Loucy (cell line): Measurements from ENCODE around the gene CREBBP.

ENCODE experiments used
- H2AFZ ChIP-seq: fragments of 200-600 bp; sonication (generic); 2 replicates; pipeline ENCODE4 v1.6.0; 2016; ENCODE audit warnings: antibody characterized with exemption, mild to moderate bottlenecking, low read length, moderate library complexity
- H3F3A ChIP-seq: fragments of 200-600 bp; 2 replicates; pipeline ENCODE4 v1.6.0; 2016; ENCODE audit warnings: antibody characterized with exemption, low read depth, mild to moderate bottlenecking
- H3K27me3 ChIP-seq: fragments of 200-600 bp; sonication (generic); 2 replicates; pipeline ENCODE4 v1.6.1; 2014; ENCODE audit warnings: low read length, mild to moderate bottlenecking; ENCODE audit not compliant: insufficient read depth, poor library complexity, severe bottlenecking
- H3K36me3 ChIP-seq: fragments of 200-600 bp; sonication (generic); 2 replicates; pipeline ENCODE4 v1.6.1; 2016; ENCODE audit warnings: low read length; ENCODE audit not compliant: insufficient read depth
- H3K4me1 ChIP-seq: fragments of 200-600 bp; sonication (generic); 2 replicates; pipeline ENCODE4 v1.5.1; 2014; ENCODE audit warnings: low read length, mild to moderate bottlenecking; ENCODE audit not compliant: insufficient read depth, poor library complexity, severe bottlenecking
- H3K4me2 ChIP-seq: fragments of 200-600 bp; sonication (generic); 2 replicates; pipeline ENCODE4 v1.6.0; 2014; ENCODE audit warnings: antibody characterized with exemption, low read length, low read depth, mild to moderate bottlenecking; ENCODE audit not compliant: poor library complexity, severe bottlenecking
- H3K4me3 ChIP-seq: fragments of 200-600 bp; sonication (generic); 2 replicates; pipeline ENCODE4 v1.5.1; 2014; ENCODE audit warnings: low read length, mild to moderate bottlenecking, mixed read lengths; ENCODE audit not compliant: poor library complexity, severe bottlenecking
- H3K79me2 ChIP-seq: fragments of 200-600 bp; sonication (generic); 2 replicates; pipeline ENCODE4 v1.6.1; 2014; ENCODE audit warnings: low read length; ENCODE audit not compliant: insufficient read depth
- H3K9ac ChIP-seq: fragments of 200-600 bp; sonication (generic); 2 replicates; pipeline ENCODE4 v1.6.0; 2014; ENCODE audit warnings: mild to moderate bottlenecking, low read depth, low read length, moderate library complexity; ENCODE audit not compliant: poor library complexity, severe bottlenecking
- H3K9me2 ChIP-seq: fragments of 200-600 bp; sonication (generic); replicated peaks from 2 replicates; pipeline ENCODE4 v1.6.1; 2016; ENCODE audit warnings: low read depth, low read length, mixed read lengths
- H3K9me3 ChIP-seq: fragments of 200-600 bp; sonication (generic); 2 replicates; pipeline ENCODE4 v1.6.1; 2014; ENCODE audit warnings: mild to moderate bottlenecking, antibody characterized with exemption, low read length, low read depth; ENCODE audit not compliant: insufficient read depth
- H4K20me1 ChIP-seq: fragments of 200-600 bp; sonication (generic); 2 replicates; pipeline ENCODE4 v1.6.0; 2014; ENCODE audit warnings: antibody characterized with exemption, low read length, mild to moderate bottlenecking; ENCODE audit not compliant: insufficient read depth, poor library complexity, severe bottlenecking
- CTCF ChIP-seq: fragments of 200-600 bp; sonication (generic); conservative IDR thresholded peaks from 2 replicates; pipeline ENCODE4 v1.5.1; 2014; ENCODE audit warnings: mild to moderate bottlenecking, antibody characterized with exemption, low read length
- EZH2phosphoT487 ChIP-seq: fragments of 200-600 bp; IDR thresholded peaks from 2 replicates; pipeline ENCODE4 v1.6.1; 2018; ENCODE audit warnings: antibody characterized with exemption, mild to moderate bottlenecking, moderate library complexity, borderline replicate concordance

CREBBP gene

DNA sequence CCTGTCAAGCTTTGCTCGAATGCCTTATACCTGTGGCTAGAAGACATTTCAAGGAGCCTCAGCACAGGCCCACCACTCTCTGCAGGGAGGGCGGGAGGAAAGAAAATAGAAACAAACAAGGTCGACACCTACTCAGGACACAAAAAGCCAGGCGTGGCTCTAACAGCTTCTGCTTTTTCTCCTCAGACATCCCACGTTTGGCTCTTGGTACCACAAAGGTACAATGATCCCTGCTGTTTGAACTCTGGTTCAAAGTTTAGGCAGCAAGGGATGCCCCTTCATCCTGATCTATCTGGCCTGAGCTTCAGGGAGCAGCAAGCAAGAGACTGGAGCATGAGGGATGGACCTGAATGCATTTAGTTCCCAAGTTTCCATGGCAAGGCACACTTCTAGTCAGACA, 57.1 kb downstream of the CREBBP start:
- no peak overlapping the region for H3K4me2 ChIP-seq
- no peaks in the 10 kb centered on the region for H3F3A ChIP-seq
- H3K4me3 ChIP-seq: no peak overlapping the region
- H3K27me3 ChIP-seq: no peaks in the 10 kb centered on the region
- peaks cover 96% of the 10 kb centered on the region for H3K79me2 ChIP-seq
- H4K20me1 ChIP-seq: peaks cover 41% of the 10 kb centered on the region
- no peaks in the 10 kb centered on the region for H3K9me3 ChIP-seq
- TF ChIP-seq CTCF (no peak), EZH2phosphoT487 (no peak)
- peaks cover 14% of the 10 kb centered on the region for H3K4me1 ChIP-seq
- H3K9me2 ChIP-seq: no peaks in the 10 kb centered on the region
- no peaks in the 10 kb centered on the region for H3K36me3 ChIP-seq
- no peak overlapping the region for H3K9ac ChIP-seq
- H2AFZ ChIP-seq: no peak overlapping the region

GRCh38 chr16:3822366-3823045, 58.0 kb downstream of the CREBBP start:
- peaks cover 47% of the 10 kb centered on the region for H4K20me1 ChIP-seq
- H3K9me3 ChIP-seq: no peaks in the 10 kb centered on the region
- H3K36me3 ChIP-seq: no peaks in the 10 kb centered on the region
- peaks cover 14% of the 10 kb centered on the region for H3K4me1 ChIP-seq
- no peaks in the 10 kb centered on the region for H3K27me3 ChIP-seq
- H3K79me2 ChIP-seq: peaks cover 92% of the 10 kb centered on the region
- H3F3A ChIP-seq: no peaks in the 10 kb centered on the region
- H3K9me2 ChIP-seq: no peaks in the 10 kb centered on the region
- TF ChIP-seq EZH2phosphoT487 (no peak), CTCF (no peak)
- no peak overlapping the region for H3K4me3 ChIP-seq
- H2AFZ ChIP-seq: no peak overlapping the region
- no peak overlapping the region for H3K9ac ChIP-seq
- no peak overlapping the region for H3K4me2 ChIP-seq

DNA sequence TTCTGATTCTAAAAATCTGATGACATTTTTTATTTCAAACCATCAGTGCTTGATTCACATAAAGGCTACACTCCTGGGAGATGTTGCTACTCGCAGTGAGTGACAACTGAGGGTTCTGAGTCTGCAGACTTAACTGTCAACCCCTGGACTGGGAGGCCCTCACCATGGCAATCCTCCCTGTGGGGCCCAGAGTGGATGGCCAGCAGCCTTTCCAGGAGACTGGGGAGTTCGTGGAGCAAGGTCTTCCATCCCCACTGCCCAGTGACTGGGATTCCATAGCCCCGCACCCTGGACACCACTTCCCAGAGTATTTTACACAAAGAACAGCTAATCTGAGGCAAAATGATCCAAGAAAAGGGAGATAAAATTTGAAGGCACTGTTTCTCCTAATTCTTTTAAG, 59.3 kb downstream of the CREBBP start:
- Histone ChIP-seq H4K20me1 (peaks cover 49% of the 10 kb centered on the region), H3F3A (no peaks in the 10 kb centered on the region), H3K4me1 (peaks cover 14% of the 10 kb centered on the region), H3K9me3 (no peaks in the 10 kb centered on the region), H3K36me3 (no peaks in the 10 kb centered on the region), H3K9me2 (no peaks in the 10 kb centered on the region), H3K27me3 (no peaks in the 10 kb centered on the region), H3K79me2 (peaks cover 93% of the 10 kb centered on the region), H3K9ac (no peak overlapping the region), H2AFZ (no peak overlapping the region), H3K4me3 (no peak overlapping the region), H3K4me2 (no peak overlapping the region)
- no peak for TF ChIP-seq EZH2phosphoT487
- no peak for TF ChIP-seq CTCF
